Measurements from ENCODE around the gene AAR2.
A peak's percentile ranks its signal among the peaks of the same experiment; 100 is the strongest.

AAR2 gene

DNA sequence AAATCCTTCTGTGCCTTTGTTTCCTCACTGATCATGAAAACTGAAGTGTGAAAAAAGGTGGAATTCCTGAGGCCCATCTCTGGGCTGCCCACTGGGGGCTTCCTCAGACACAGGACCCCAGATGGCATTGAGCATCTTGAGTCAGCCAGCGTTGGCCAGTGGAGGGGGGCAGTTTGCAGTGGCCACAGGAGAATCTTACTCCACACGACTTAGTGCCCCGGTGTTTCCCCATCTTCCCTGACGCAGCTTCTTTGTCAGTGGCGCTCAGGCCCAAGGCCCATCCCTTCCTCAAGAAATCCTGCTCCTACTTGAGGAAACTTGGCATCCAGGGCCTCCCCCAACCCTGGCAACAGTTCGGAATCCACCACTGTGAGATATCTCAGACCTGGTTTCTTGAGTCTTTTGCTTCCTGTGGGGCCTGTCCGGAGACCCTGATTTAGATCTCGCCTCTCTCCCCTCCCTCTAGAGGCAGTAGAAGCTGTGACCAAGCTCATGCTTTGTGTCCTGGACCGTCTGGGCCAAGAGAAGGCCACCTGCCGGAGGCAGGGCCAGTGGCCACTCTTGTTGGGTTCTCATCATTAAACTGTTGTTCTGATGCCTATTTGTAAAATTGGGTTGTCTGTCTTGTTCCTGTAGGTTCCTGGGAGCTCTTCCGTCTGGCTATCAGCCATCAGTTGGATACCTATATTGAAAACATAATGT, 49.6 kb downstream of the AAR2 start:
- no peak for DNase-seq

- no peak for DNase-seq
Observed at GRCh38 chr20:36297656-36298055, 61.4 kb downstream of the AAR2 start.

GRCh38 chr20:36298061-36298460, 61.8 kb downstream of the AAR2 start:
- DNase-seq = no peak

DNA sequence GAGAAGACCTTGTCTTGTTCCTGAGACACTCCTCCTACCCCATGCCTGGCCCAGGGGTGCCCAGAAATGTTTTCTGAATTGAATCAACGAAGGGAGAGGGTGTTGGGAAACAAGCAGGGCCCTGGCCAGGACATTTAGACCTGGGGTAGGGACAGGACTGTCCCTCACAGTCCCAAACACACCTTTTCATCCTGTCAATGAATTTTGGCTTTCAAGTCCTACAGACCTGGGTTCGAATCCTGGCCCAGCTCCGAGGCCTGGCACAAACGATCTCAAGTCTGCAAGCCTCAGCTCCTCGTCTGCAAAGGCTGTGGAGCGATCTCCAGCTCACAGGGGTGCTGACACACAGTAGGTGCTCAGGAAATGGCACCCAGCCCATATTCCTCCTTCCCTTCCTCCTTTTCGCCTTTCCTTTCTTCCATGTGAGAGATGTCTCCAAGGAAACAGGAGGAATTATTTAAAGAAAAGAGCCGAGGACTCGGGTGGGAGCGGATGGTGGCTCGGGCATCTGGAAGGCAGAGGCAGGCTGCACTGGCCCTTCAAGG, 62.6 kb downstream of the AAR2 start:
- DNase-seq = no peak

DNA sequence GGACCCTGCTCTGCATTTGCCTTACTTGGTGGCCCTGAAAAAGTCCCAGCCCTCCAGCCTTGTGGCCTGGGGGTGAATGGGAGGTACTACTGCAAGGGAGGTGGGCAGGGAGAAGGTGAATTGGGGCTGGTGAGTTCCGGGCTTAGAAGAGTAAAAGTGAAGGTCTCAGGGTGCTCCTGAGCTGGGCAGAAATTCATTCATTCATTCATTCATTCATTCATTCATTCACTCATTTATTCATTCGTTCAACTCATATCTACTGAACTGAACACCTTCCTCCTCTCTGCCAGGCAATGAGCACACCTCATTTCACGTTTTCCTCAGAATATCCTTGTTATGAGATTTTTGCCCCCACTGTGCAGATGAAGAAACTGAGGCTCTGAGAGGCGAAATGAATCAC, 63.2 kb downstream of the AAR2 start:
- DNase-seq = no peak

DNA sequence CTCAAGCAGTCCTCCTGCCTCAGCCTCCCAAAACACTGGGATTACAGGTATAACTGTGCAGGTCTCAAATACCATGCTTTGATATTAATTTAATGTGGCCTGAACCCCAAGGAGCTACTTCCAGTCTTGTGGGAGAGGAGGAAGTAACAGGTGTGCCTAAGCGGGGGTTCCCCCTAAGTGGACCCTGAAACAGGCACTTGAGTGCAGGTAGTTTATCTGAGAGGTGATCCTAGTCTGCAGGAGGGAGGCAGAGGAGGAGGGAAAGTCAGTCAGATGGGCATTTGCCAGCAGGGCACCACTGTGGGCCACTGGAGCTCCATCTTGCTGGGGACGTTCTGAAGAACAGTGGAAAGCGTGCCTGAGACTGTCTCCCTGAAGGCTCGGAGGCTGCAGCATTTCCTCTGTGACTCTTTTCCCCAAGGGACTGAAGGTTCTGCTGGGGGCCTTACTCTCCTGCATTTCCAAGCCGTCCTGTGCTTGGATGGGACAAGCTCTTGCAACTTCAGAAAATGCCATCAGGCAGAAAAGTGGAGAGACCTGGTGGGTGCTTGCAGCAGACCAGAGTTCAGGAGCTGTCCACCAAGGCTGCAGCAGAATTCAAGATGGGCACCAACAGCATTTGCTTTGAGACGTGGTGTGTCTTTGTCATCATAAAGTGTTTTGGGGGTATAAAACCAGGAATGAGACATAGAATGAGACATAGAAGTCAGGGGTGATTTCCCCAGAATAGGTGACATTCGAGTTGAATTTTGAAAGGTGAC, 65.3 kb downstream of the AAR2 start:
- DNase-seq = no peak

GRCh38 chr20:36303020-36303595, 66.8 kb downstream of the AAR2 start:
- DNase-seq = peak; percentile 22

- no peak for DNase-seq
Observed at GRCh38 chr20:36303831-36304230, 67.6 kb downstream of the AAR2 start.

DNA sequence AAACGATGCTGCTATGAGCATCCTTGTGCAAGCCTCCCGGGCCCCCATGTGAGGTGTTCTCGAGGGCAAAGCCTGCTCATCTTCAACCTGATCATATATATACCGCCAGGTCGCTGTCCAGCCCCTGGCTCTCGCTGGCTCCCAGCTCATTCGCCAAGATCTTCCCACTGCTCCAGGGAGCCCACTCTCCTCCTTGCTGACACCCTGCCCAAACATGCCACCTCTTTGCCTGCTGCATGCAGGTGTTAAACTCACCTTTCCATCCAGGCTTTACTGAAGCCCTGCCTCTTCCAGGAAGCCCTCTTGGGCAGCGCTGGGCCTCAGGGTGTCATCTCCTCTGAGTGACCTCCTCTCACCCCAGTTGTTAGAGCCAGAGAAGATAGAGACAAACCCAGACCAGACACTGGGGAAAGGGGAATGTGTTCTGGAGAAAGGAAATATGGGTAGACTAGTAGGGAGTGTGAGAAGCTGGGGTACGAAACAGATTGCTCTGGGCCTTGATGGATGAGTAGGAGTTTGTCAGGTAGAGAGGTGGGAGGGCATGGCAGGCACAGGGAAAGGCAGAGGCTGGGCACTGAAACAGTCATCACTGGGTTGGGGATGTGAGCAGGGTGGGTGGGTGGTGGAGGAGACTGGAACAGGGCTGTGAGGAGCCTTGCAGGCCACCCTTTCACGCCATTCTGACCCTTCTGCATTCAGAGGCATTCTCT, 68.7 kb downstream of the AAR2 start:
- DNase-seq = no peak

DNA sequence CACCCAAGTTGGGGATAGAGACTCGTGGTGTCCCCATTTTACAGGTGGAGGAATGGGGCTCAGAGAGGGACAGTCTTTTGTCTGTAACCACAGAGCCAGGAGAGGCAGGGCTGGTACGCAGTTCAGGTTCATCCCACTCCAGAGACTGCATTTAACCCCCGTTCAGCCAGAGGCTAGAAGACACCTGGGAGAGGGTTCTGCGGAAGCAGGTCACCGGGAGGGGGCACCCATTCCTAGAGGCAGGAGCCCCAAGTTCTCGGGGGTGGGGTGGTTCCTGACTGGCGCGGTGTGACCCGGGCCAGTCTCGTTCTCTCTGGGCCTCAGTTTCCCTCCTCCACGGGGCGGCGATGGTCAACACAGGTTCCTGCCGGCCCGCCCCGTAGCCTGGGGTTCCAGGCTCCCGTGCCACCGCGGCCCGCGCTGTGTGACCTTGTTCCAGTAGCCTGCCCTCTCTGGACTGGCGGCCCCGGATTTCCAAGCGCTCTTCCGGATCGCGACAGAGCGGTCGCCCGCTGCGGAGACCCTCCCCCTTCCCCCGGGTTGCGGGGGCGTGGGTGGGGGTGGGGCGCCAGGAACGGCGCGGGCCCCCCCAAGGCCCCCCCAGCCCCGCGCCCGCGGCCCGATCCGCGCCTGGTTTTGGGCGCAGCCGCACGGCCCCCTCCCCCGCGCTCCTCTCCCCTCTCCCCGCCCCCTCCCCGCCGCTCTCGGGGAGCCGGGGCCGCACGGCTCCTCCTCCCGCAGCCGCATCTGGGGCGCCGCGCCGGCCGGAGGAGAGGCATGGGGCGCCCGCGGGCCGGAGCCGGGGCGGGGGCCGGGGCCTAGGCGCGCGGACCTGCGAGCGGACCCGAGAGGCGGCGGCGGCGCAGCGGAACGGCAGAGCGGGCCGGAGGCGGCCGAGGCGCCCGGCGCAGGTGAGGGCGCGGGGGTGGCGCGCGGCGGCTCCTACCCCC, 69.6 kb downstream of the AAR2 start, which contains the start of gene DLGAP4:
Gene DLGAP4 (plus strand): TSS at position 738 of the 950 bp plus-strand sequence. CDS start 125,379 bp downstream, outside the sequence.
- DNase-seq = peak; percentile 25
